Renal pelvis (tissue), 12 donors: ENCODE data around the gene SLC38A1. TPM values are rescaled to one million over a fixed set of nuclear protein-coding genes. Genes with fewer than 3 reads are reported as not detected.
"Not testable (repeated sequence)": the region's sequence is repeated elsewhere in the genome, so short reads cannot be mapped to it uniquely, and the experiment has no call there.

ENCODE experiments used
- DNase-seq: peaks from one replicate; pipeline ENCODE4 v3.0.0-alpha.2; 2013
- long read RNA-seq, 16 experiments: transcript quantifications; one replicate each; lab custom pipeline, GENCODE V29; 2026
- polyA plus RNA-seq, 3 donors: library from polyadenylated mRNA; unstranded; fragments of 120-200 nt; gene quantifications; one replicate each; pipeline ENCODE4 v1.2.1, GENCODE V29; 2013; ENCODE audit not compliant: insufficient read length in 3 of 3

SLC38A1 gene
- polyA plus RNA-seq: 10 to 100 TPM; 62.2 to 70.6 (median 66.0) TPM
- long read RNA-seq, donor 1, full-length matches to known transcripts: 6 of 18 reads
- long read RNA-seq, donor 1, partial matches to known transcripts: 12 of 18 reads
- long read RNA-seq, donor 1, other reads (novel, unspliced or antisense): 0 of 18 reads
- long read RNA-seq, donor 2, full-length matches to known transcripts: 6 of 19 reads
- long read RNA-seq, donor 2, partial matches to known transcripts: 13 of 19 reads
- long read RNA-seq, donor 2, other reads (novel, unspliced or antisense): 0 of 19 reads
- long read RNA-seq, donor 3, full-length matches to known transcripts: 7 of 13 reads
- long read RNA-seq, donor 3, partial matches to known transcripts: 6 of 13 reads
- long read RNA-seq, donor 3, other reads (novel, unspliced or antisense): 0 of 13 reads
- long read RNA-seq, donor 4, full-length matches to known transcripts: 5 of 10 reads
- long read RNA-seq, donor 4, partial matches to known transcripts: 5 of 10 reads
- long read RNA-seq, donor 4, other reads (novel, unspliced or antisense): 0 of 10 reads
- long read RNA-seq, donor 5, full-length matches to known transcripts: 6 of 6 reads
- long read RNA-seq, donor 5, partial matches to known transcripts: 0 of 6 reads
- long read RNA-seq, donor 5, other reads (novel, unspliced or antisense): 0 of 6 reads
- long read RNA-seq, donor 6, full-length matches to known transcripts: 12 of 39 reads
- long read RNA-seq, donor 6, partial matches to known transcripts: 27 of 39 reads
- long read RNA-seq, donor 6, other reads (novel, unspliced or antisense): 0 of 39 reads
- long read RNA-seq, donor 7, full-length matches to known transcripts: 19 of 19 reads
- long read RNA-seq, donor 7, partial matches to known transcripts: 0 of 19 reads
- long read RNA-seq, donor 7, other reads (novel, unspliced or antisense): 0 of 19 reads
- long read RNA-seq, donor 8, partial matches to known transcripts: 0 of 2 reads
- long read RNA-seq, donor 8, other reads (novel, unspliced or antisense): 0 of 2 reads
- long read RNA-seq, donor 9, full-length matches to known transcripts: 8 of 17 reads
- long read RNA-seq, donor 9, partial matches to known transcripts: 9 of 17 reads
- long read RNA-seq, donor 9, other reads (novel, unspliced or antisense): 0 of 17 reads
- long read RNA-seq, donor 10, full-length matches to known transcripts: 9 of 24 reads
- long read RNA-seq, donor 10, partial matches to known transcripts: 15 of 24 reads
- long read RNA-seq, donor 10, other reads (novel, unspliced or antisense): 0 of 24 reads
- long read RNA-seq, donor 11, full-length matches to known transcripts: 8 of 8 reads
- long read RNA-seq, donor 11, partial matches to known transcripts: 0 of 8 reads
- long read RNA-seq, donor 11, other reads (novel, unspliced or antisense): 0 of 8 reads
- long read RNA-seq, donor 12, full-length matches to known transcripts: 16 of 40 reads
- long read RNA-seq, donor 12, partial matches to known transcripts: 24 of 40 reads
- long read RNA-seq, donor 12, other reads (novel, unspliced or antisense): 0 of 40 reads
- long read RNA-seq, donor 13, full-length matches to known transcripts: 6 of 13 reads
- long read RNA-seq, donor 13, partial matches to known transcripts: 7 of 13 reads
- long read RNA-seq, donor 13, other reads (novel, unspliced or antisense): 0 of 13 reads
- long read RNA-seq, donor 14: 0 reads
- long read RNA-seq, donor 15, full-length matches to known transcripts: 14 of 33 reads
- long read RNA-seq, donor 15, partial matches to known transcripts: 19 of 33 reads
- long read RNA-seq, donor 15, other reads (novel, unspliced or antisense): 0 of 33 reads
- long read RNA-seq, donor 16, full-length matches to known transcripts: 12 of 19 reads
- long read RNA-seq, donor 16, partial matches to known transcripts: 7 of 19 reads
- long read RNA-seq, donor 16, other reads (novel, unspliced or antisense): 0 of 19 reads

- peak; percentile 80 for DNase-seq
These were observed at the start of gene SLC38A1 for GRCh38 chr12:46268583-46269428. Gene SLC38A1 (minus strand): TSS chr12:46269043. CDS start chr12:46239800, 29,243 bp downstream.

- no peak for DNase-seq
These were observed 49.2 kb upstream of the SLC38A1 start for GRCh38 chr12:46318037-46318436.

- DNase-seq: no peak
These were observed 35.2 kb upstream of the SLC38A1 start for GRCh38 chr12:46304070-46304469.

- DNase-seq: no peak
These were observed 34.3 kb upstream of the SLC38A1 start for GRCh38 chr12:46303039-46303666.

GRCh38 chr12:46300910-46301309 lies 32.1 kb upstream of the SLC38A1 start:
- no peak for DNase-seq

- no peak for DNase-seq
These were observed 31.0 kb upstream of the SLC38A1 start for GRCh38 chr12:46299851-46300250.

GRCh38 chr12:46298261-46298660 lies 29.4 kb upstream of the SLC38A1 start:
- no peak for DNase-seq

- DNase-seq: no peak
These were observed 28.0 kb upstream of the SLC38A1 start for GRCh38 chr12:46296822-46297221.

GRCh38 chr12:46292754-46293402 lies 24.0 kb upstream of the SLC38A1 start:
- DNase-seq: no peak

- DNase-seq: not testable (repeated sequence)
These were observed 23.1 kb upstream of the SLC38A1 start for GRCh38 chr12:46291953-46292352.

- DNase-seq: not testable (repeated sequence)
These were observed 16.3 kb upstream of the SLC38A1 start for GRCh38 chr12:46285177-46285576.

GRCh38 chr12:46282829-46283228 lies 14.0 kb upstream of the SLC38A1 start:
- no peak for DNase-seq

- no peak for DNase-seq
These were observed 7.9 kb upstream of the SLC38A1 start for GRCh38 chr12:46276756-46277155.

GRCh38 chr12:46271863-46272262 lies 3.0 kb upstream of the SLC38A1 start:
- no peak for DNase-seq

- peak; percentile 55 for DNase-seq
These were observed 792 bp upstream of the SLC38A1 start for GRCh38 chr12:46269429-46270241.

- DNase-seq: peak; percentile 31
These were observed 839 bp downstream of the SLC38A1 start for GRCh38 chr12:46267825-46268582.

- DNase-seq: no peak
These were observed 1.3 kb downstream of the SLC38A1 start for GRCh38 chr12:46267575-46267824.
